HG03378 (cell line): ENCODE results near the gene KRT23.

Experiments
- ATAC-seq: cut with Tn5 transposase; IDR thresholded peaks from one replicate; pipeline ENCODE4 v1.9.1; 2021; ENCODE audit warnings: mild to moderate bottlenecking, moderate library complexity; ENCODE audit not compliant: unreplicated experiment

Gene KRT23

GRCh38 chr17:40873801-40874200 is 63.6 kb downstream of the KRT23 start:
- ATAC-seq, result no peak

- ATAC-seq, result no peak
These were observed 64.2 kb downstream of the KRT23 start for GRCh38 chr17:40873255-40873654.
